Dedifferentiated amniotic fluid mesenchymal stem cell (primary cell): ENCODE results near the gene ARHGEF16.

Experiments
- DNase-seq: peaks from one replicate; pipeline ENCODE4 v3.0.0-alpha.2; 2016; ENCODE audit errors: extremely low spot score

ARHGEF16 gene

GRCh38 chr1:3438661-3439180, 15.7 kb upstream of the ARHGEF16 start:
- no peak for DNase-seq

GRCh38 chr1:3439346-3440299, 14.8 kb upstream of the ARHGEF16 start:
- no peak for DNase-seq

DNA sequence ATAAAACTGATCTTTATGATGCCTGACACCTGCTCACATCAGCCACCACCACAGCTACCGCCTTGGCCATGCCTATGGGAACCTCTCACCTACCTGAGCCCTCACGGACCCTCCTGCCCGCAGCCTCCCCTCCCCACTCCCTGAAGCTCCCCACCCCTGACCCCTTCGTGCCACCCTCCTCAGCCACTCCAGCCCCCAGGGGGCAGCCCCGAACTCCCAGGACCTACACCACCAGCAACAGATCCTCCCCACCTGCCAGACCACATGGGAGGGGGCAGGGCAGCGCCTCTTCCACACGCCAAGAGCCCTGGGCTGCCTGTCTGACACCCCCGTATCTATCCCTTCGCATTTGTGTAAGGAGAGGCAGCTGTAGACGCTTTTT, 14.2 kb upstream of the ARHGEF16 start:
- DNase-seq, result no peak

DNA sequence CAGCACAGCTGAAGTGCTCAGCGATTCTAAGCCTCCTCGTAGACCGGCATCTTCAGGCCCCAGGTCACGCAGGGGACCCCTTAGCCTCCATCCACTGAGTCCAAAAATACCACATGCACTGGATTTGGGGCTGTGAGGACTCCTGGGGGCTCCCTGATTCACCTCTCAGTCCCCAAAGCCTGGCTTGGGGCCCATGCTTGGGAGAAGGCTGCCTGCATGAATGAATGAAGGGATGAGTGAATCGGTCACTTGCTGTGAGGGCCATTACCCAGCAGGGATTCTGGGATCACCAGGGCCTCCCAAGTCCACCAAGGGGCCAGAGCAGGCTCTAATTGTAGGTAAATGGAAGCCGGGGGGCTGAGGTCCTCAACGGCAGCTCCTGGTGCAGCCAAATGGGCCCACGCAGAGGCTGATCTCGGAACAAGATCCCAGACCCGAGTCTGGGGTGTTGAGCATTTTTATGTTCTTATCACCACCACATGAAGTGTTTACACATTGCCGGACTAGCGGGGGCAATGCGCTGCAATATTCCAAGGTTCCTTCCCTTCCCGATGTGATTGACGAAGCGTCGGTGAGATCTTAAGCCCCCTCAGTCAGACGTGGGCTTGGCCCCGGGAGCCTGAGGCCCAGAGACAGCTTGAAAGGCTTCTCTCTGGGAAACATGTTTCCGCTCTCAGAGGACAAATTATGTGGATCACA, 13.6 kb upstream of the ARHGEF16 start:
- no peak for DNase-seq

DNA sequence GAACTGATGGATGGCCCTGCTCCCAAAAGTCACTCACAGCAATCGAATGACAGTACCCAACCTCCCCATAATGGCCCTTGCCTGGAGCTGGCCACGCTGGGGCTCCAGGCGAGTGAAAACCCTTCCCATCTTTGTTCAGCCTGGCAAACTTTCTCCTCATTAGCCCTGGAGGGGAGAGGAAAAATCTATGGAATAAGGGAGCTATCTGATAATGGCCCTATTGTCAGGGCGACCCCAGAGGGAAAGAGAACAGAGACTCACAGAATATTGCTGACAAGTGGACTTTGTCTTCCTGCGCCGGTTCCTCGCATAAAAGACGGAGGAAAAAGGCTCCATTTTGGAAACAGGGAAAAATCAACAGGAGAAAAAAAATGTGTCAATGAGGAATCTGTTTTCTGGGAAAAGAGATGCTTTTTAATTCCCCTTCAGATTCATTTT, 13.0 kb upstream of the ARHGEF16 start:
- no peak for DNase-seq

DNA sequence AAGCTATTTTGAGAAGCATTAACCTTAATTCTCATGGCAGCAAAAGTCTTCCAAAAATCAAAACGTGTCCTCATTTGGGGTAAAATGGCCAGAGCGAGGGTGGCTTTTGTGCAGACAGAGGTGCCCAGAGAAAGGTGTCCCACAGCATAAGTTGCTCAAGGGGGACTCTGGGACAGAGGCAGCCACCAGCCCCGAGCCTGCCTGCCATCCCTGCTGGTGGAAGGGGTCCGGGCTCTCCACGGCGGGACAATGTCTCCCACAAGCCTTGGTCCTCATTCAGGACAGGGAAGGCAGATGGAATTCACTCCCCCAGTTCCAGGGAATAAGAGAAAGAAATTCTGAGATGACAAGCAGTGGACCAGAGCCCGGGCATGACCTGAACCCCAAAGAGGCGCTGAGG, 12.6 kb upstream of the ARHGEF16 start:
- DNase-seq, result no peak

DNA sequence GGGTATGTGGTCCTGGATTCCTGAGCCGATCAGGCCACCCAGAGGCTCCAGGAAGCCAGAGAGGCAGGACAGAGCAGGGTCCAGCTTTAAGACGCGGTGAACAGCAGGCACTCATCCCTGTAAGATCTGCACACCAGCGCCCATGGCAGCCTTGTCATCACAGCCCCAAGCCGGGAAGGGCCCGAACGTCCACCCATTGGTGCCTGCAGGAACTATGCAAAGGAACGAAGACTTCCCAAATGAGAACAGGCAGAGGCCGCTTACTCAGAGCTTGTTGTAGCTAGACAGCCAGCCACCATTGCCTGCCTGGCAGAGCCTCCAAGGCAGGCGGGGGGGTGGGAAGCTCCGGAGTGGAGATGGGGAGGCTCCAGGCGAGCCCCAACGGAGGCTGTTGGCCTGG, 12.1 kb upstream of the ARHGEF16 start:
- no peak for DNase-seq

GRCh38 chr1:3442901-3443300, 11.6 kb upstream of the ARHGEF16 start:
- no peak for DNase-seq

DNA sequence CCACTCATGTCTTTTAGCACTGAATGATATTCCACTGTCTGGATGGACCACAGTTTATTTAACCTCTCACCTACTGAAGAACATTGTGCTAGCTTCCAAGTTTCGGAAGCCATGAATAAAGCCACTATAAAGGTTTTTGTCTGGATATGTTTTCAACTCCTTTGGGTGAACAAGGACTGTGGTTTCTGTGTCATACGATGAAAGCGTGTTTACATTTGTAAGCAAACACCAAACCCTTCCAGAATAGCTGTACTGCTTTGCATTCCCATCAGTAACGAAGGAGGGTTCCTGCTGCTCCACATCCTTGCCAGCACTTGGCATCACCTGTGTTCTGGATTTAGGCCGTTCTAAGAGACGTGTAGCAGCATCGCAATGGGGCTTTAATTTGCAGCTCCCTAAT, 10.7 kb upstream of the ARHGEF16 start:
- no peak for DNase-seq

- DNase-seq, result no peak
Observed at GRCh38 chr1:3444298-3444697, 10.2 kb upstream of the ARHGEF16 start.

- DNase-seq, result no peak
Observed at GRCh38 chr1:3444736-3445135, 9.7 kb upstream of the ARHGEF16 start.

DNA sequence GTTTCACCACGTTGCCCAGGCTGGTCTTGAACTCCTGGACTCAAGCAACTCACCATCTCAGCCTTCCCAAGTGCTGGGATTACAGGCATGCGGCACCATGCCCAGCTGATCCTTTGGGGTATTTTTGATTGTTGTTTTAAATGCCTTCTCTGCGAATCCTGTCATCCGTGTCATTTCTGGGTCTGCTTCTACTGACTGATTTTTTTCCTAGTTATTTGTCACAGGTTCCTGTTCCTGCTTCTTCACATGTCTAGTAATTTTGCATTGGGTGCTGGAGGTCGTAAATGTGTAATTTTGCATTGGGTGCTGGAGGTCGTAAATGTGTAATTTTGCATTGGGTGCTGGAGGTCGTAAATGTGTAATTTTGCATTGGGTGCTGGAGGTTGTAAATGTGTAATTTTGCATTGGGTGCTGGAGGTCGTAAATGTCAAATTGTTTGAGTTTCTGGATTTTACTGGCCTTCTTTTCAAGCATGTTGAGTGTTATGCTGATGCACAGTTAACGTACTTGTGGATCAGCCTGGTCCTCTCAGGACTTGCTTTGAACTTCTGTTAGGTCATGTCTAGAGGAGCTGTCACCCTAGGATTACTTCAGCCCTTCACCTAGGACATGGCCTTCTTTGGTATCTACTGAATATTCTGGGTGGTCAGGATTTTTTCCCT, 4.1 kb upstream of the ARHGEF16 start:
- DNase-seq, result no peak

DNA sequence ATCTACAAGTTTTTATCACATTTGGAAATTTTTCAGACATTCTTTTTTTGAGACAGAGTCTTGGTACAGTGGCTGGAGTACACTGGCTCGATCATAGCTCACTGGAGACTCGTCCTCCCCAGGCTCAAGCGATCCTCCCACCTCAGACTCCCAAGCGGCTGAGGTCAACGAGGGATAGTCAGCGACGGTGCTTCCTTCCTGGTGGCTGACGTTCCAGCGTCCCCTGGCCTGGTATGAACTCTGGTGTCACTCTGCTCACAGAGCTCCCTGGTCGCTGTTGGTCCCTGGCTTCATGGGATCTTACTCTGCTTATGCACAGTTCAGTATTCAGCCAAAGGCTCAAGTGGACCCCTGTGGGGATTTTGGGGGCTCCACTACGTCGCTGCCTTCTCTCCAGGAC, 3.5 kb upstream of the ARHGEF16 start:
- no peak for DNase-seq

DNA sequence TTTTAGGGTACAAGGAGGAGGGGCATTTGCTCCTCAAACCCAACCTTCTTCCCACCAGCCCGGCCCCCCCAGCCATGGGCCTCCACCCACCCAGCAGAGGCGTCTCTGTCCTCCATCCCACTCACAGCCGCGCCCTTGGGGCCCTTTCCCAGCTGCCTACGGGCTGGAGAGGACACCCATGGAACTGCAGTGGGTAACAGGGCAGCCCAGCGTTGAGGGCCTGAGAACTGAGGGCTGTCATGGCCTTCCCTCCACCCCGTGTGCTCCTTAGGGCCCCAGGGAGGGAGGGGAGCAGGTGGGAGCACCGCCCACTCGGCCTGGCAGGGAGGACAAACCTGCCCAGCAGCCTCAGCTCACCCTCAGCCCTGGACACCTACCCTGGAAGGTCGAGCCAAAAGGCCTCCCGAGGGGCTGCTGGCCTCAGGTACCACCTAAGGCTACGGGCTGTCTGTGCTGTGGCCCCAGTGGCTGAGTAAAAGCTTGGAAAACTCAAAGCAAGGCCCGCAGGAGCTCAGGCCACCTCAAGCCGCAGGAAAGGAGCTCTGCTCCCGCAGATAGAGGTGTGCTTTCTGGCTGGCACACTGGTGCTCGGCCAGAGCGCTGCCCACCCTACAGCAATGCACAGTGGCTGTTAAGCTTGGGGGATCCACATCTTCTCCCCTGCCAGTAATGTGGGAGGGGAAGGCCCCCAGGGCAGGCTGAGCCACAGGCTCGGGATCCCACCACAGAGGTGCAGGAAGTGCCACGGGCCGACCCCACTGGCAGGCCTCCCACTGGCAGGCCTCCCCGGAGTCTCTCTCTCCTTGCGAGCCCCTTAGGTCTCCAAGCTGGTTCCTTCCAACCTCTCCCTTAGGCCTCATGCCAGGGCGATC, 2.2 kb upstream of the ARHGEF16 start:
- DNase-seq, result no peak

DNA sequence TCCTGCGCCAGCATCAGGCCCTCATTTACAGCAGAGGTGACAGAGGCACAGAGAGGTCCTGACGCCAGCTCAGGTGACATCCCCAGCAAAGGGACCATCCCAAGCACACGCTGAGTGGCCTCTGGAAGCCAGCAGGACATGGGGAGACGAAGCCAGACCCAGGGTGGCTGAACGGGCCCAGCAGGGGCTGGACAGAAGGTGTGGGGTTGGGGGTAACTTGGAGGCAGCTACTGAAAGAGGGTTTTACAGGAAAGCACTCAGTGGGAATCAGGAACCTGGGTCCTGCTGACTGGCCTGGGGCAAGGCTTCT, 1.6 kb upstream of the ARHGEF16 start:
- DNase-seq, result no peak

- no peak for DNase-seq
Observed at GRCh38 chr1:3453203-3453761, 1.2 kb upstream of the ARHGEF16 start.

- no peak for DNase-seq
Observed at GRCh38 chr1:3454811-3455618, 550 bp downstream of the ARHGEF16 start.

DNA sequence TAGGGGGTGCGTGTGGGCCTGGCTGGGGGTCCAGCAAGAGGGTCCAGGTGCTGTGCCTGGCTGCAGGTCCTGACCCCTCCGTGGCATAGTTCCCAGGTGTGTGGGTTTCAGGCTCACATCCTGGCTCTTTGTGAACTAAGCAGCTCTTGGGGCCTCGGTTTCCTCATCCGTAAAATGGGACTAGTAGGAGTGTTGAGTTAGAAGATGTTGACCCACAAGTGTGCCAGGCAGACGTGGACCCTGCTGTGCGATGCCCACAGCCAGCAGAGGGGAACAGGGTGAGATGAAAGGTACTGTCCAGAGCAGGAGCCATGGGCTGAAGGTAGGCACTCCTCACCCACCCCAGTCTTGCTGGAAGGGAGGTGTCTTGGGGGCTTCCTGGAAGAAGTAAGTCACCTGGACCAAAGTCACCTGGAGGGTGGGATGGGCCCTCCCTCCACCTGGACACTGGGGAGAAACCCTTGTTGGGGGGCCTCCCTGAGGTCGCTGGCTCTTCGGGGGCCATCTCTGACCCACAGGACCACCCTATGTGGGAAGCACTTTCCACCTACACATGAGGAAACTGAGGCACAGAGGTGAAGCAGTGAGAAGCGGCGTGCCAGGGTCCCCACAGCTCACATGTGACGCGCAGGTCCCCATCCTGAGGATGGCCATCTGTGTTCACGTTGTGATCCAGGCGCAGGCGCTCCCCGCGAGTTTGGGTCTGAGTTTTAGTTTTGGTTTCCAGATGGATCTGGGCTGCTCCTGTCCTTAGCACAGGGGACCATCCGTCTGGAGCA, 1.4 kb downstream of the ARHGEF16 start:
- DNase-seq, result no peak

DNA sequence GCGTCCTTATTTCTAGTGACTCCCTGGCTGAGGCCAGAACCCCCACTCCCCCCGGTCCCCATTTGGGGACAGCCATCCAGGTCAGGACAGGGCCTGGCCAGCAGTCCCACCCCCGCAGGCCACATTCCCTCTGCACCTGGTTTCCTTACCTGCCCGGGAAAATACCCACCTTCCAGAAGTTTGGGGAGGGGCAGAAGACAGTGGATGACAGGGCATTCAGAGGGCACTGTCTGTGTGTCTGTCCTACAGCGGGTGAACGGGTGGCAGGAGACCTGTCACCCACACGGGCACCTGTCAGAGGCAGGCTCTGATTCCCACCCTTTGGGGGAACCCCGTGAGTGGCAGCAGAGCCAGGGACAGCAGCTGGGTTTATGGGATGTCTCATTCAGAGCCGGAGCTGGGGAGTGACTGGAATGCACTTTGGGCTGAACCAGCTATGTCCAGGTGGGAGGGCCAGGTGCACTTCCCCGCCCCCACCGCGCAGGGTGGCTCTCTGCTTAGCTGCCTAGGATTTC, 2.0 kb downstream of the ARHGEF16 start:
- DNase-seq, result no peak
